ENCODE measurements around the gene RBM6.
"Not testable (repeated sequence)": the region's sequence is repeated elsewhere in the genome, so short reads cannot be mapped to it uniquely, and the experiment has no call there.

RBM6 gene

GRCh38 chr3:49910409-49911123 is 29.4 kb upstream of the RBM6 start:
- H3K4me3 ChIP-seq (ENCODE audit: low read depth, low read length): no peak overlapping the region
- TF ChIP-seq CTCF (IDR thresholded peaks at IDR 0.05; ENCODE audit: low read depth, low read length): no peak

- H3K4me3 ChIP-seq (ENCODE audit: low read depth, low read length): no peak overlapping the region
- no peak for TF ChIP-seq CTCF (IDR thresholded peaks at IDR 0.05; ENCODE audit: low read depth, low read length)
Observed at GRCh38 chr3:49911124-49911420, 28.9 kb upstream of the RBM6 start.

- TF ChIP-seq CTCF (IDR thresholded peaks at IDR 0.05; ENCODE audit: low read depth, low read length): no peak
- no peak overlapping the region for H3K4me3 ChIP-seq (ENCODE audit: low read depth, low read length)
Observed at GRCh38 chr3:49911611-49912010, 28.3 kb upstream of the RBM6 start.

- TF ChIP-seq CTCF (IDR thresholded peaks at IDR 0.05; ENCODE audit: low read depth, low read length): no peak
- H3K4me3 ChIP-seq (ENCODE audit: low read depth, low read length): no peak overlapping the region
Observed at GRCh38 chr3:49912881-49913281, 27.1 kb upstream of the RBM6 start.

GRCh38 chr3:49914906-49915305 is 25.0 kb upstream of the RBM6 start:
- no peak overlapping the region for H3K4me3 ChIP-seq (ENCODE audit: low read depth, low read length)
- TF ChIP-seq CTCF (IDR thresholded peaks at IDR 0.05; ENCODE audit: low read depth, low read length): no peak

GRCh38 chr3:49916686-49917085 is 23.3 kb upstream of the RBM6 start:
- H3K4me3 ChIP-seq (ENCODE audit: low read depth, low read length): no peak overlapping the region
- TF ChIP-seq CTCF (IDR thresholded peaks at IDR 0.05; ENCODE audit: low read depth, low read length): no peak

- not testable (repeated sequence) for H3K4me3 ChIP-seq (ENCODE audit: low read depth, low read length)
Observed at GRCh38 chr3:49917806-49918590, 22.0 kb upstream of the RBM6 start.

All from WI38 (cell line).